A549 (cell line): ENCODE measurements around the gene KCNJ14.

Experiments used
- CTCF ChIP-seq: fragments of >200 bp; sonication (Bioruptor Twin); formaldehyde crosslinking; IDR thresholded peaks from 3 replicates; pipeline ENCODE4 v1.5.1; 2016
- POLR2A ChIP-seq: IDR thresholded peaks from 2 replicates; pipeline ENCODE4 v1.6.1; 2012; ENCODE audit warnings: mild to moderate bottlenecking, low read length

GRCh38 chr19:48491793-48492123 is 36.4 kb downstream of the KCNJ14 start:
- TF ChIP-seq CTCF = no peak
- no peak for TF ChIP-seq POLR2A
